HepG2 (cell line): ENCODE results near the gene LDAH. TPM values are rescaled to one million over a fixed set of nuclear protein-coding genes. Genes with fewer than 3 reads are reported as not detected.

ENCODE experiments used
- ARID5B ChIP-seq: IDR thresholded peaks from 2 replicates; pipeline ENCODE4 v1.4.0; 2020; ENCODE audit warnings: mild to moderate bottlenecking, missing genetic modification reagents
- CBX2 ChIP-seq, 2 experiments: fragments of 200-600 bp in 1 of 2; sonication (generic); formaldehyde crosslinking in 1 of 2; IDR thresholded peaks; 2 replicates each; pipeline versions ENCODE4 v1.7.0 to v1.8.1; 2018 to 2022; ENCODE audit warnings: low read depth in 2 of 2, low read length in 1 of 2, mild to moderate bottlenecking in 1 of 2, missing genetic modification reagents in 1 of 2
- ERF ChIP-seq: IDR thresholded peaks from 2 replicates; pipeline ENCODE4 v1.6.1; 2018; ENCODE audit warnings: missing biosample characterization, missing genetic modification reagents
- IKZF4 ChIP-seq: sonication (generic); formaldehyde crosslinking; IDR thresholded peaks from 2 replicates; pipeline ENCODE4 v1.5.1; 2020; ENCODE audit warnings: borderline replicate concordance, mild to moderate bottlenecking, low read depth, missing genetic modification reagents; ENCODE audit errors: not compliant biosample characterization
- NCOA5 ChIP-seq: sonication (generic); formaldehyde crosslinking; IDR thresholded peaks from 2 replicates; pipeline ENCODE4 v1.4.0; 2020; ENCODE audit warnings: missing genetic modification reagents
- PCBP1 ChIP-seq: fragments of 200-400 bp; formaldehyde crosslinking; IDR thresholded peaks from 2 replicates; pipeline ENCODE4 v1.6.1; 2017; ENCODE audit warnings: mild to moderate bottlenecking, low read depth, low read length, borderline replicate concordance
- SSRP1 ChIP-seq: IDR thresholded peaks from 2 replicates; pipeline ENCODE4 v1.6.1; 2016; ENCODE audit warnings: control low read depth
- TEF ChIP-seq: sonication (generic); formaldehyde crosslinking; IDR thresholded peaks from 2 replicates; pipeline ENCODE4 v1.5.0; 2020; ENCODE audit warnings: missing genetic modification reagents
- THAP11 ChIP-seq: IDR thresholded peaks from 2 replicates; pipeline ENCODE4 v1.6.1; 2016; ENCODE audit warnings: missing biosample characterization, missing genetic modification reagents
- THRA ChIP-seq: sonication (generic); formaldehyde crosslinking; IDR thresholded peaks from 2 replicates; pipeline ENCODE4 v1.4.0; 2020; ENCODE audit warnings: missing genetic modification reagents, borderline replicate concordance
- TRIM24 ChIP-seq: sonication (generic); formaldehyde crosslinking; IDR thresholded peaks from 2 replicates; pipeline ENCODE4 v1.8.0; 2022; ENCODE audit warnings: mild to moderate bottlenecking, missing genetic modification reagents
- ZNF407 ChIP-seq: sonication (generic); formaldehyde crosslinking; IDR thresholded peaks from one replicate; pipeline ENCODE4 v1.5.1; 2020; ENCODE audit warnings: mild to moderate bottlenecking, missing genetic modification reagents; ENCODE audit errors: not compliant biosample characterization
- ZNF484 ChIP-seq: sonication (generic); formaldehyde crosslinking; IDR thresholded peaks from 2 replicates; pipeline ENCODE4 v1.5.1; 2020; ENCODE audit warnings: mild to moderate bottlenecking, low read depth, missing genetic modification reagents, borderline replicate concordance
- polyA plus RNA-seq, 8 experiments: library from polyadenylated mRNA; depleted of rRNA in 3 of 8; stranded (reverse) in 7 of 8; unstranded in 1 of 8; fragments of >200 nt; fragmentation: Illumina TruSeq in 4 of 8; extraction: Trizol in 4 of 8; gene quantifications; 2 replicates each; pipeline versions ENCODE4 v1.2.1 to v1.2.3, GENCODE V29; 2011 to 2016; ENCODE audit warnings: low read depth in 4 of 8, missing spikeins in 1 of 8, mixed read lengths in 1 of 8; ENCODE audit not compliant: insufficient read depth in 1 of 8
- total RNA-seq, 5 experiments: library from RNA; depleted of rRNA; stranded (reverse); fragments of >200 nt; fragmentation: Illumina TruSeq; extraction: Trizol; gene quantifications; 2 replicates each; pipeline ENCODE4 v1.2.3, GENCODE V29; 2016; ENCODE audit warnings: low read depth in 1 of 5

The LDAH gene
- total and polyA plus RNA-seq, 2 of the 13 experiments (the other 11 are each of a cell fraction or from before 2014, with no cell fraction given) = 28.8 to 46.2 TPM

- 0 out of 2 replicates have a peak, but pooled peaks have one; percentile 24 for TF ChIP-seq ARID5B (CRISPR knock-in tag)
- no peak for TF ChIP-seq ZNF407 (CRISPR knock-in tag)
- TF ChIP-seq CBX2 (IDR thresholded peaks at IDR 0.05; ENCODE audit: low read depth, low read length) = no peak
- TF ChIP-seq CBX2 (CRISPR knock-in tag; IDR thresholded peaks at IDR 0.05; ENCODE audit: low read depth) = no peak
- TF ChIP-seq IKZF4 (CRISPR knock-in tag) = no peak
- TF ChIP-seq SSRP1 (CRISPR knock-in tag) = 0 out of 2 replicates have a peak, but pooled peaks have one; percentile 44
- TF ChIP-seq THAP11 (CRISPR knock-in tag) = peak; percentile 36; the same call in 1 of the 2 replicates
- peak; percentile 77; the same call in 1 of the 2 replicates for TF ChIP-seq ERF
- no peak for TF ChIP-seq TEF (CRISPR knock-in tag)
- no peak for TF ChIP-seq PCBP1
- TF ChIP-seq NCOA5 = no peak
- no peak for TF ChIP-seq TRIM24 (CRISPR knock-in tag)
- TF ChIP-seq ZNF484 = no peak
- TF ChIP-seq THRA (CRISPR knock-in tag) = peak; percentile 70
Measured at GRCh38 chr2:20642055-20642971, 180.6 kb downstream of the LDAH start (continued).
